H1 (cell line): ENCODE data around the gene UTRN. TPM values are rescaled to one million over a fixed set of nuclear protein-coding genes. Genes with fewer than 3 reads are reported as not detected.

Experiments
- CTCF ChIA-PET: fragments of 300-600 bp; sonication (Branson Sonifier 250); formaldehyde crosslinking; loops from one replicate; lab custom pipeline; 2021; ENCODE audit not compliant: partially characterized antibody; lab: Charles Lee
- POLR2A ChIA-PET: fragments of 300-600 bp; sonication (Branson Sonifier 250); formaldehyde crosslinking; loops from one replicate; lab custom pipeline; 2021; ENCODE audit warnings: inconsistent platforms; ENCODE audit not compliant: partially characterized antibody; lab: Charles Lee
- DNase-seq, 2 experiments: peaks; one replicate each; pipeline versions ENCODE4 v3.0.0 to v3.0.0-alpha.2; 2010 to 2022; ENCODE audit warnings: low spot score in 2 of 2, low read depth in 1 of 2, mixed read lengths in 1 of 2
- FAIRE-seq: peaks from 2 replicates; lab custom pipeline; 2011; peaks lifted over from hg19 to GRCh38; lab: Jason Lieb, UNC
- H2AFZ ChIP-seq: 2 replicates; pipeline ENCODE4 v1.8.1; 2012; ENCODE audit warnings: low read length, inconsistent platforms
- H2AK5ac ChIP-seq: 2 replicates; pipeline ENCODE4 v1.6.1; 2013; ENCODE audit warnings: low read depth, low read length
- H2BK120ac ChIP-seq: replicated peaks from 2 replicates; pipeline ENCODE3; 2013; ENCODE audit warnings: low read depth, low read length, inconsistent platforms
- H2BK12ac ChIP-seq: 2 replicates; pipeline ENCODE4 v1.6.1; 2013; ENCODE audit warnings: low read depth, low read length
- H2BK15ac ChIP-seq: 2 replicates; pipeline ENCODE4 v1.6.1; 2013; ENCODE audit warnings: low read length
- H2BK20ac ChIP-seq: 2 replicates; pipeline ENCODE4 v1.6.1; 2013; ENCODE audit warnings: low read length
- H2BK5ac ChIP-seq: 2 replicates; pipeline ENCODE4 v1.6.1; 2013; ENCODE audit warnings: low read depth, low read length
- H3K14ac ChIP-seq: 2 replicates; pipeline ENCODE4 v1.6.1; 2013; ENCODE audit warnings: inconsistent platforms; ENCODE audit not compliant: insufficient read length
- H3K18ac ChIP-seq: 2 replicates; pipeline ENCODE4 v1.6.1; 2013; ENCODE audit warnings: low read length; ENCODE audit errors: extremely low read depth
- H3K23ac ChIP-seq: 2 replicates; pipeline ENCODE4 v1.6.1; 2013; ENCODE audit warnings: inconsistent platforms; ENCODE audit not compliant: insufficient read length
- H3K23me2 ChIP-seq: 2 replicates; pipeline ENCODE4 v1.6.1; 2013; ENCODE audit warnings: low read depth, low read length
- H3K27ac ChIP-seq: 2 replicates; pipeline ENCODE4 v1.6.1; 2011; ENCODE audit warnings: low read depth, low read length, inconsistent platforms
- H3K27me3 ChIP-seq, 4 experiments: replicated peaks in 1 of 4; 1 replicate in 1 of 4; 2 replicates in 3 of 4; pipeline versions ENCODE4 v1.6.1 to v1.8.1; 2011 to 2013; ENCODE audit warnings: low read length in 3 of 4, mild to moderate bottlenecking in 3 of 4, inconsistent platforms in 2 of 4, mixed read lengths in 2 of 4, moderate library complexity in 1 of 4; ENCODE audit not compliant: control insufficient read depth in 3 of 4, insufficient read depth in 3 of 4; ENCODE audit errors: extremely low read depth in 1 of 4
- H3K36me3 ChIP-seq, 4 experiments: 2 replicates each; pipeline versions ENCODE4 v1.6.1 to v1.8.1; 2011 to 2013; ENCODE audit warnings: mild to moderate bottlenecking in 4 of 4, low read length in 3 of 4, moderate library complexity in 2 of 4, control low read depth in 1 of 4, inconsistent platforms in 1 of 4; ENCODE audit not compliant: insufficient read depth in 4 of 4, control insufficient read depth in 2 of 4
- H3K4ac ChIP-seq: replicated peaks from 2 replicates; pipeline ENCODE3; 2013; ENCODE audit warnings: low read length, low read depth, mixed read lengths, inconsistent platforms; ENCODE audit not compliant: insufficient read length
- H3K4me1 ChIP-seq, 4 experiments: replicated peaks in 1 of 4; 1 replicate in 1 of 4; 2 replicates in 3 of 4; pipeline versions ENCODE4 v1.6.1 to v1.8.1; 2011 to 2013; ENCODE audit warnings: low read length in 3 of 4, inconsistent platforms in 2 of 4, mixed read lengths in 1 of 4; ENCODE audit not compliant: insufficient read depth in 4 of 4, control insufficient read depth in 3 of 4
- H3K4me2 ChIP-seq, 2 experiments: 2 replicates each; pipeline versions ENCODE4 v1.6.1 to v1.8.1; 2011 to 2013; ENCODE audit warnings: low read depth in 2 of 2, low read length in 2 of 2, control low read depth in 1 of 2, inconsistent platforms in 1 of 2, mild to moderate bottlenecking in 1 of 2; ENCODE audit not compliant: insufficient read depth in 1 of 2
- H3K4me3 ChIP-seq, 4 experiments: fragments of 200-600, 300-600 bp in 1 of 4; sonication (generic), shearing (Covaris generic), sonication (Bioruptor Twin) in 1 of 4; 2 replicates each; pipeline versions ENCODE4 v1.5.1 to v1.8.1; 2011 to 2016; ENCODE audit warnings: low read length in 4 of 4, low read depth in 3 of 4, control low read depth in 2 of 4, inconsistent platforms in 2 of 4, mild to moderate bottlenecking in 2 of 4, mixed read lengths in 1 of 4, moderate library complexity in 1 of 4; ENCODE audit not compliant: insufficient read depth in 2 of 4; ENCODE audit errors: extremely low read depth in 1 of 4
- H3K56ac ChIP-seq: replicated peaks from 2 replicates; pipeline ENCODE3; 2013; ENCODE audit warnings: low read depth, mild to moderate bottlenecking, mixed read lengths, low read length, inconsistent platforms; ENCODE audit not compliant: insufficient read length
- H3K79me1 ChIP-seq: 2 replicates; pipeline ENCODE4 v1.6.1; 2013; ENCODE audit warnings: low read depth, low read length, control low read depth
- H3K79me2 ChIP-seq, 2 experiments: 2 replicates each; pipeline versions ENCODE4 v1.6.1 to v1.8.1; 2012 to 2013; ENCODE audit warnings: low read length in 2 of 2, mild to moderate bottlenecking in 2 of 2, inconsistent platforms in 1 of 2; ENCODE audit not compliant: insufficient read depth in 2 of 2, control insufficient read depth in 1 of 2
- H3K9ac ChIP-seq, 4 experiments: replicated peaks in 1 of 4; 1 replicate in 1 of 4; 2 replicates in 3 of 4; pipeline versions ENCODE4 v1.6.1 to v1.8.1; 2011 to 2013; ENCODE audit warnings: low read depth in 3 of 4, low read length in 3 of 4, control low read depth in 2 of 4, mild to moderate bottlenecking in 2 of 4, moderate library complexity in 2 of 4, inconsistent platforms in 1 of 4; ENCODE audit errors: extremely low read depth in 1 of 4
- H3K9me3 ChIP-seq, 2 experiments: 2 replicates each; pipeline versions ENCODE4 v1.6.1 to v1.8.1; 2012 to 2013; ENCODE audit warnings: mild to moderate bottlenecking in 2 of 2, moderate library complexity in 2 of 2, control low read depth in 1 of 2, inconsistent platforms in 1 of 2, low read depth in 1 of 2, low read length in 1 of 2, mixed read lengths in 1 of 2; ENCODE audit not compliant: insufficient read depth in 2 of 2
- H4K20me1 ChIP-seq, 2 experiments: replicated peaks in 1 of 2; 2 replicates each; pipeline versions ENCODE3 to v1.8.1; 2011 to 2013; ENCODE audit warnings: inconsistent platforms in 2 of 2, low read length in 2 of 2, mild to moderate bottlenecking in 1 of 2; ENCODE audit not compliant: insufficient read depth in 2 of 2, control insufficient read depth in 1 of 2
- H4K5ac ChIP-seq: 2 replicates; pipeline ENCODE4 v1.6.1; 2013; ENCODE audit warnings: low read length, low read depth, mixed read lengths, inconsistent platforms; ENCODE audit not compliant: insufficient read length
- H4K8ac ChIP-seq: 2 replicates; pipeline ENCODE4 v1.8.0; 2013; ENCODE audit warnings: mild to moderate bottlenecking, moderate library complexity, low read length, inconsistent platforms; ENCODE audit not compliant: insufficient read depth; ENCODE audit errors: extremely low read depth
- H4K91ac ChIP-seq: replicated peaks from 2 replicates; pipeline ENCODE3; 2013; ENCODE audit warnings: low read length, mixed read lengths, inconsistent platforms; ENCODE audit not compliant: insufficient read length
- TBP ChIP-seq: IDR thresholded peaks from 2 replicates; pipeline ENCODE4 v1.6.1; 2011; ENCODE audit warnings: low read depth, low read length, improper control_type of control experiment
- WGBS, 2 experiments: shearing (Covaris generic) in 1 of 2; methylation state at CpG; one replicate each; pipeline versions ENCODE4 v1.1.6 to v1.1.7; 2013 to 2015; ENCODE audit warnings: low lambda C conversion rate in 2 of 2, mixed read lengths in 2 of 2, inconsistent platforms in 1 of 2, low coverage in 1 of 2, missing lambda C conversion rate in 1 of 2; ENCODE audit not compliant: insufficient replicate concordance in 2 of 2, insufficient coverage in 1 of 2, insufficient read length in 1 of 2; ENCODE audit errors: extremely low coverage in 1 of 2, missing lambda C conversion rate in 1 of 2; 5-methylcytosine and 5-hydroxymethylcytosine counted together
- polyA plus RNA-seq, 7 experiments: library from polyadenylated mRNA; depleted of rRNA in 3 of 7; stranded (reverse) in 5 of 7; unstranded in 2 of 7; fragments of >200 nt in 5 of 7; fragments of 200-250 nt in 2 of 7; gene quantifications; 1 replicate in 5 of 7; 2 replicates in 1 of 7; 4 replicates in 1 of 7; pipeline versions ENCODE4 v1.2.1 to v1.2.3, GENCODE V29; 2011 to 2013; ENCODE audit warnings: missing spikeins in 2 of 7, mixed read lengths in 2 of 7
- total RNA-seq: library from RNA; stranded (reverse); fragmentation: NEBNext Ultra II Directional; extraction: Animal tissue kit (Norgen Biotek cat#: 25700); gene quantifications from 2 replicates; pipeline ENCODE4 v1.2.1, GENCODE V29; 2021

UTRN gene
- total and polyA plus RNA-seq, 2 of the 8 experiments (the other 6 are each of a cell fraction or from before 2014, with no cell fraction given) = 25.0 to 112 TPM

DNA sequence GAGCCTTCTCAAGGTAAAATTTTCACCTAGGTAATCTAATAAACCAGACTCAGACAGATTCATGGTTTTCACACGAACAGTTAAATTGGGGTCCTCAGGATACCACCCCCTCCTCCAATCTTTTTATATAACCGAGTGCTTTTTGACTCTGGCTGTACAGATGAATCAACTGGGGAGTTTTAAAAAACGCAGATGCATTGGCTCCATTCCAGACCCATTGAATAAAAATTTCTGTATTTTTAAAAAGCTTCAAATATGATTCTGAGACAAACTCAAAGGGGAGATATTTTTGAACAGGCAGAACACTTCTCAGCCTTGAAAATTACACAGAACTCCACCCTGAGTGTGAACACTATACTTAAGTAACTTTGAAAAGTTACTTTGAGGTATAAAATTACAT is 7.2 kb downstream of the UTRN start:
- Histone ChIP-seq H3K18ac (no peak overlapping the region), H3K23ac (no peak overlapping the region), H3K56ac (no peak overlapping the region), H2AK5ac (no peak overlapping the region), H2BK120ac (no peak overlapping the region), H3K23me2 (no peaks in the 10 kb centered on the region; the same call in 1 of the 2 replicates), H2BK12ac (no peak overlapping the region), H3K79me1 (no peaks in the 10 kb centered on the region; the same call in 1 of the 2 replicates), H2BK15ac (no peak overlapping the region), H3K36me3 (peaks cover 0 to 34% (median 6%) of the 10 kb centered on the region in 4 experiments; a peak in 4 of 8 replicates), H3K9me3 (peaks cover 7 to 10% of the 10 kb centered on the region in 2 experiments; a peak in 3 of 4 replicates), H2BK5ac (no peak overlapping the region), H3K4ac (no peak overlapping the region), H3K4me2 (no peak overlapping the region), H3K27me3 (no peaks in the 10 kb centered on the region; a peak in 1 of 7 replicates), H2BK20ac (no peak overlapping the region), H4K8ac (no peak overlapping the region), H3K9ac (no peak overlapping the region), H3K79me2 (peaks cover 0 to 27% of the 10 kb centered on the region in 2 experiments; a peak in 3 of 4 replicates), H3K14ac (no peak overlapping the region), H3K27ac (no peak overlapping the region), H3K4me1 (peaks cover 0 to 3% (median under 1%) of the 10 kb centered on the region in 4 experiments; a peak in 1 of 7 replicates), H2AFZ (no peak overlapping the region), H4K20me1 (peaks cover 0 to 1% of the 10 kb centered on the region in 2 experiments), H3K4me3 (no peak overlapping the region), H4K5ac (no peak overlapping the region), H4K91ac (no peak overlapping the region)
- no peak for DNase-seq
- POLR2A ChIA-PET = interaction anchor here (1.1 to 1.8 kb wide), 3 partner anchors 9 to 35 kb away, joined by 3 to 4 read pairs (median 3); no protein-coding TSS in a partner anchor
- no peak for TF ChIP-seq TBP
- FAIRE-seq = no peak
- WGBS, 2 experiments = 88% methylated on average over 3 of the region's 3 CpGs; no CpG with 5 or more reads in 1 of the 2 experiments
- CTCF ChIA-PET = interaction anchor here (0.8 to 1.8 kb wide), 5 partner anchors 13 to 184 kb away, joined by 3 to 5 read pairs (median 3); no protein-coding TSS in a partner anchor
